GM18519 (cell line): Measurements from ENCODE around the gene CD300LF.

Experiments used
- ATAC-seq: cut with Tn5 transposase; IDR thresholded peaks from one replicate; pipeline ENCODE4 v1.9.1; 2021; ENCODE audit warnings: mild to moderate bottlenecking, moderate library complexity; ENCODE audit not compliant: unreplicated experiment, low FRiP score

Gene CD300LF

DNA sequence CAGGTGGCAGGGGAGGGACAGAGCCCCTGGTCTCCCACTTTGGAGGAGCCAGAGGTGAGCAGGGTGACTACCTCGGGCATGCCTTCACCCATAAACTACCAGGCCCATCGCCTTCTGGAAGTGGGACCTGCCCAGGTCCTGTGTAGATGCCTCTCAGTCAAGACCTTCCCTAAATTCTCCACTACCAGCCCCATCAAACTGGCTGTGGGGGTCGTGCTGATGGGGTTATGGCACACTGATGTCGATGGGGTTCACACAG is 18.6 kb upstream of the CD300LF start:
- no peak for ATAC-seq

- ATAC-seq = no peak
Measured at GRCh38 chr17:74730491-74731346, 18.0 kb upstream of the CD300LF start.

DNA sequence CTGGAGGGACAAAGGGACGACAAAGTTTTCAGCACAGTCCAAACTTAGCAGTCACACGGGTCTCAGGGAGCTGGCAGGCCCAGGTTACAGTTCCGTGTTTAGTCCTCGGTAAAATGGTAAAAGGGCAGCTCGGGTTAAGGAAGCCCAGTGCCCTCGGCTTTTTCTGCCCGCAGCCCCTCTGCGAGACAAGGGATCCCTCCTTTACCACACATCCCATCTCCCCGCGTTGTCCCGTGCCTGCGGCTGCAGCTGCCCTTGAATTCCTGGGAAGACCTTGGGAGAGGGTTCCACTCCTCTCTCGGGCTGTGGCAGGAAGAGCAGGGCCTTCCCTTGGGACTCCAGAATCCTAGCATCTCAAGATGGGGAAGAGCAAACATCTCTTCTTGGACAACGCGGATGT is 17.1 kb upstream of the CD300LF start:
- ATAC-seq = no peak

- no peak for ATAC-seq
Measured at GRCh38 chr17:74729368-74729767, 16.6 kb upstream of the CD300LF start.

GRCh38 chr17:74728702-74729075 is 16.0 kb upstream of the CD300LF start:
- no peak for ATAC-seq

DNA sequence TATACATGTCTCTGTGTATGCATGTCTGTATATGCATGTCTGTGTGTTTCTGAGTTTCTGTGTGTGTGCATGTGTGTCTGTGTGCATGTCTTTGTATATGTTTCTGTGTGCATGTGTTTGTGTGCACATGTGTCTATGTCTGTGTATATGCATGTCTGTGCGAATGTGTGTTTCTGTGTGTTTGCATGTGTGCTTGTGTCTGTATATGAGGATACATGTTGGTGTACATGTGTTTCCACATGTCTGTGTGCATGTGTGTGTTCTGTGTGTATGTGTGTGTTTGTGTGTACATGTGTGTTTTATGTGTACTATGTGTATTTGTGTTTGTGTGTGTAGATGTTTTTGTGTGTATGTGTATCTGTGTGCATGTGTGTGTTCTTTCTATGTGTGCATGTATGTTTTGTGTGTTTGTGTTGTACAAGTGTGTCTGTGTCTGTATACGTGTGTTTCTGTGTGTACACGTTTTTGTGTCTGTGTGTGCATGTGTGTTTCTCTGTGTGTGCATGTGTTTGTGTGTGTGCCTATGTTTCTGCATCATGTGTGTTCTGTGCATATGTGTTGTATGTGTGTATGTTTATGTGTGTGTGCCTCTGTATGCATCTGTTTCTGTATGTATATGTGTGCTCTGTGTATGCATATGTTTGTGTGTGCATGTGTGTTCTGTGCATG is 15.4 kb upstream of the CD300LF start:
- ATAC-seq = no peak

GRCh38 chr17:74725111-74725510 is 12.4 kb upstream of the CD300LF start:
- ATAC-seq = no peak

DNA sequence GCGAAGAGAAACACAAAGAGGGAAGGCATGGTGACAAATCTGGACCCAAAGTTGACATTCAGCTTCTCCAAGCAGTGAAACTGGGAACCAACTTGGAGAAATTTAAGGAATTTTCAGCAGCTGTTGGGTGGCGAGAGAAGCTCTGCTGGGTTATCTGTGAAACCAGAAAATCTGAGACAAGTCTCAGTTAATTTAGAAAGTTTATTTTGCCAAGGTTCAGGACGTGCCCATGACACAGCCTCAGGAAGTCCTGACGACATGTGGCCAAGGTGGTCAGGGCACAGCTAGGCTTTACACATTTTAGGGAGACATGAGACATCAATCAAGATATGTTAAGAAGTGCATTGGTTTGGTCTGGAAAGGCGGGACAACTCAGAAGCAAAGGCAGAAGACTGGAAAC is 11.2 kb upstream of the CD300LF start:
- ATAC-seq = no peak

GRCh38 chr17:74722782-74723181 is 10.1 kb upstream of the CD300LF start:
- no peak for ATAC-seq

- no peak for ATAC-seq
Measured at GRCh38 chr17:74720506-74720905, 7.8 kb upstream of the CD300LF start.

DNA sequence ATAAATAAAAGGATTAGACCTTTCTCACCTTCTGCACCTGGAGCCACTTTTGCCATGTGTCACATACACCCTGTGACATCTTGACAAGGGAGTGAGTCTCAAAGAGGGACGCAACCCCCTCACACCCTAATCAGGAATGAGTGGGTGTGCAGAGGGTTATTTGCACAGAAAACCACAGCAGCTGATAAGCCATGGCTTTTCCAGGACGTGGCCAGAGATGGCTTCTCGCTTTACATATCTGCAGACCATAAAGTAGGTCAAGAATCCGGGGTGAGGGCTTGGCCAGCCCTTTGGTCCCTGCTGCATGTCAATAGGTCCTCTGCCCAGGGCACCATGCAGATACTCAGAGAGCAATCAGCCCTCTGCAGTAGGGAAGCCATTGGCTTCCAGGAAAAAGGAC is 2.4 kb upstream of the CD300LF start:
- no peak for ATAC-seq

GRCh38 chr17:74713171-74713755 is 540 bp upstream of the CD300LF start:
- no peak for ATAC-seq

GRCh38 chr17:74712301-74712700 is 422 bp downstream of the CD300LF start:
- ATAC-seq = no peak

- no peak for ATAC-seq
Measured at GRCh38 chr17:74711058-74711824, 1.5 kb downstream of the CD300LF start.

DNA sequence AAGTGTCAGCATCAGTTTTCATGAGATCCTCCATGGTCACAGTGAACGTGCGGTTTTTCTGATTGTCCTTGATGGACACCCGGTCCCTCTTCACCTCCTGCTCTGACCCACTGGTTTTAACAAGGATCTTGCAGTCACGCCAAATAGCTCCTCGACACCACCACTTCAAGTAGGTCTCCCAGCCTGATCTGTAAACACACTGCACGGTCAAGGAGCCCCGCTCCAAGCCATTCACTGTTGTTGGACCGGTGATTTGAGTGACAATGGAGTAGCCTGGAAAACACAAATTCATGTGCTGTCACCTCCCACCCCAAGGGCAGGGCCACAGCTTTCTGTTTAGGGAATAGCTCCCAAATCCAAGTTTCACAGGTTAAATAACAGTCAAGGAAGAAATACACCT is 8.2 kb downstream of the CD300LF start:
- ATAC-seq = no peak

GRCh38 chr17:74703311-74703710 is 9.4 kb downstream of the CD300LF start:
- no peak for ATAC-seq

DNA sequence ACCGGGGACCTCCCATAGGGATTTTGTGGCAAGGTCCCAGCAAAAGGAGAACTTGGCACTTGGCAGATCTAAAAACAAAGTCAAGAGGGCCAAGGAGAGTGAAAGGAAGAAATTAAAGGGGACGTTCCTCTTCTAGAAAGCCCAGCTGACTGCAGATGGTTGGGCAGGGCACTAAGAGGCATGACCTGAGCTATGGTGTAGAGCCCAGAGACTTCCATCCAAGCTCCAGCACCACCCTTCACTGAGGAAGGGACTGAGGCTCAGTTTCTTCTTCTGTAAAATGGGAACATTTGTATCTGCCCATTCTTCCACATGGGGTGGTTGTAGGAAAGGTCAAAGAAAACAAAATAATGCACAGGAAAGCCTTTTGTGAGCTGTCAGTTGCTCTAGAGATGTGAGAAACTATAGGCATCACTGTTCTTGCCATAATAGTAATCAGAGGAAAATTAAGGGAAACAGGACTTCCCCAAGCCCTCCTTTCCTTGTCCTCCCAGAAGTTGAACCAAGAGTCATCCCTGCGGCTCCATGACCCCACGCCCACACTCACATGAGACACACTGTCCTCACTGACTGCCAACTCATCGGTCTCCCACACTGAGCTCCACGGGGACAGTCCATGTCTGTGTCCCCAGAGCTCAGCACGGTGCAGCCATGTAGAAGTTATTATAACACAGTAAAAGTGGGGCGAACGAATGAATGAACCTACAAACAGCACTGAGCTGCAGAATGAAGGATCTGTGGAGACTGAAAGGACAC is 10.4 kb downstream of the CD300LF start:
- ATAC-seq = no peak

DNA sequence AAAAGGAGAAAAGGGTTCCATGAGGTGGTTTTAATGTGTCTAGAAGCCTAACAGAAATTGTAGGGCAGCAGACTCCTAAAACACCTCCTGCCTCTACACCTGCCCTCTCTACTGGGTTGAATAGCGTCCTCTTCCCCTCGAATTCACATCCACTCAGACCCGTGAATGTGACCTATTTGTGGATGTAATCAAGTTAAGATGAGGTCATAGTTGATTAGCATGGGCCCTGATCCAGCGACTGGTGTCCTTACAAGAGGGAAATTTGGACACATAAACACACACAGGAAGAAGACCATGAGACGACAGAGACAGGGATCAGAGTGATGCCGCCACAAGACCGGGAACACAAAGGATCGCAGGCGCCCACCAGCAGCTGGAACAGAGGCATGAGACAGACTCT is 13.5 kb downstream of the CD300LF start:
- ATAC-seq = no peak

DNA sequence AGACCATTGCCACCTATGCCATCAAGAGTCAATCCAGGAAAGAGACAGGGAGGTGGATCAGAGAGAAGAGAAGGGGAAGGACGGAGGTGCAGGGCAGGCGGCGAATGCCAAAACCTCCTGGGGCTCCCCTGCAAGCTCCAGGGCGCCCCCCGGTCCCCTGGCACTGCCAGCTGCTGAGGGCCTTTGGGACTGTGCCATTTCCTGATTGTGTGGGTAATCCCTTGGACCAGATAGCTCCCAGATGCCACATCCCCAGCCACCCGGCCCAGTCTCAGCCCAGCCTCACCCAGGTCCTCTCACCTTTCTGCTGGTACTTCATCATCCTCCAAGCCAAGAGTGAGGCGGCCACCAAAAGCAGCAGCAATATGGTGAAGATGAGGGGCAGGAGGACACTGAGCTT is 14.7 kb downstream of the CD300LF start:
- no peak for ATAC-seq

- ATAC-seq = no peak
Measured at GRCh38 chr17:74697515-74697914, 15.2 kb downstream of the CD300LF start.

- ATAC-seq = no peak
Measured at GRCh38 chr17:74695629-74696028, 17.1 kb downstream of the CD300LF start.
